GM19463 (cell line): ENCODE results near the gene MTF2.
"Not testable (repeated sequence)": the region's sequence is repeated elsewhere in the genome, so short reads cannot be mapped to it uniquely, and the experiment has no call there.

Source experiments
- ATAC-seq: cut with Tn5 transposase; IDR thresholded peaks from one replicate; pipeline ENCODE4 v1.9.1; 2021; ENCODE audit warnings: mild to moderate bottlenecking, moderate library complexity; ENCODE audit not compliant: unreplicated experiment

MTF2 gene

GRCh38 chr1:93078986-93079654 lies at the start of gene MTF2:
MTF2 (plus strand) TSS chr1:93079283; CDS start chr1:93079527, 244 bp downstream.
- ATAC-seq = peak; percentile 75

- no peak for ATAC-seq
Observed at GRCh38 chr1:93029317-93029716, 49.8 kb upstream of the MTF2 start.

GRCh38 chr1:93030191-93030590 lies 48.9 kb upstream of the MTF2 start:
- not testable (repeated sequence) for ATAC-seq

GRCh38 chr1:93031711-93032110 lies 47.4 kb upstream of the MTF2 start:
- no peak for ATAC-seq

- peak; percentile 59 for ATAC-seq
Observed at GRCh38 chr1:93033029-93033428, 46.1 kb upstream of the MTF2 start.

- peak; percentile 84 for ATAC-seq
Observed at GRCh38 chr1:93033785-93034184, 45.3 kb upstream of the MTF2 start.

GRCh38 chr1:93034397-93034796 lies 44.7 kb upstream of the MTF2 start:
- no peak for ATAC-seq

GRCh38 chr1:93036672-93037071 lies 42.4 kb upstream of the MTF2 start:
- no peak for ATAC-seq

- ATAC-seq = peak; percentile 94
Observed at GRCh38 chr1:93042187-93043056, 36.7 kb upstream of the MTF2 start.

- ATAC-seq = no peak
Observed at GRCh38 chr1:93043057-93043557, 36.0 kb upstream of the MTF2 start.

- ATAC-seq = no peak
Observed at GRCh38 chr1:93047618-93048017, 31.5 kb upstream of the MTF2 start.

- ATAC-seq = no peak
Observed at GRCh38 chr1:93051961-93052360, 27.1 kb upstream of the MTF2 start.

- ATAC-seq = no peak
Observed at GRCh38 chr1:93056214-93056613, 22.9 kb upstream of the MTF2 start.

- ATAC-seq = no peak
Observed at GRCh38 chr1:93056649-93057048, 22.4 kb upstream of the MTF2 start.

GRCh38 chr1:93061895-93062792 lies 16.9 kb upstream of the MTF2 start:
- ATAC-seq = peak; percentile 81

GRCh38 chr1:93076268-93076667 lies 2.8 kb upstream of the MTF2 start:
- no peak for ATAC-seq

GRCh38 chr1:93078203-93078602 lies 880 bp upstream of the MTF2 start:
- ATAC-seq = no peak

- ATAC-seq = no peak
Observed at GRCh38 chr1:93078638-93078985, 471 bp upstream of the MTF2 start.

- no peak for ATAC-seq
Observed at GRCh38 chr1:93079685-93080141, 630 bp downstream of the MTF2 start.

- peak; percentile 54 for ATAC-seq
Observed at GRCh38 chr1:93080179-93080823, 1.2 kb downstream of the MTF2 start.
